ENCODE data around the gene MT1M.

Gene MT1M

GRCh38 chr16:56591377-56592060 is 40.9 kb upstream of the MT1M start:
- TF ChIP-seq CTCF (IDR thresholded peaks at IDR 0.05; ENCODE audit: low read length, missing control alignments) = no peak
- no peak overlapping the region for H3K4me3 ChIP-seq (replicated peaks; ENCODE audit: low read depth, low read length)
- DNase-seq (ENCODE audit: low read depth) = no peak

DNA sequence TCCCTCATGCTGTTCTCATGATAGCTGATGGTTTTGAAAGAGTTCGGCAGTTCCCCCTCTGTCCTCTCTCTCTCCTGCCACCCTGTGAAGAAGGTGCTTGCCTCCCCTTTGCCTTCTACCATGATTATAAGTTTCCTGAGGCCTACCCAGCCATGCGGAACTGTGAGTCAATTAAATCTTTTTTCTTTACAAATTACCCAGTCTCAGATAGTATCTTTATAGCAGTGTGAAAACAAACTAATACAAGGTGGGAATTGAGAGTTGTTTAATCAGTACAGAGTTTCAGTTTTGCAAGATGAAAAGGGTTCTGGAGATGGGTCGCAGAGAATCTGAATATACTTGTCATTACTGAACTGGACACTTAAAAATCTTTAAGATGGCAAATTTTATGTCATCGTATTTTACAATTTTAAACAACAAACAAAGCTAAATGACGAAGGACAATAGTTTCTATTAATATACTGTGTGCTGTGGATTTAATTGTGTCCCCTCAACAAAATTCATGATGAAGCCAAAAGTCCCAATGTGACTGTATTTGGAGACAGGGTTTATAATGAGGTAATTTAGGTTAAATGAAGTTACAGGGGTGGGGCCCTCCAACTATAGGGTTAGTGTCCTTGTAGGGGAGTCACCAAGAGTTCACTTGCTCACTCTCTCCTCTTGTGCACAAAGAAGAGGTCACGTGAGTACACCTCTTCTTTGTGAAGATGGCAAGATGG is 38.7 kb upstream of the MT1M start:
- H3K4me3 ChIP-seq (replicated peaks; ENCODE audit: low read depth, low read length) = no peak overlapping the region
- no peak for TF ChIP-seq CTCF (IDR thresholded peaks at IDR 0.05; ENCODE audit: low read length, missing control alignments)
- DNase-seq (ENCODE audit: low read depth) = no peak

GRCh38 chr16:56594292-56594619 is 38.2 kb upstream of the MT1M start:
- DNase-seq (ENCODE audit: low read depth) = no peak
- TF ChIP-seq CTCF (IDR thresholded peaks at IDR 0.05; ENCODE audit: low read length, missing control alignments) = no peak

GRCh38 chr16:56600398-56600999 is 32.0 kb upstream of the MT1M start:
- peak; percentile 80 for TF ChIP-seq CTCF (IDR thresholded peaks at IDR 0.05; ENCODE audit: low read length, missing control alignments)
- no peak overlapping the region for H3K4me3 ChIP-seq (replicated peaks; ENCODE audit: low read depth, low read length)
- DNase-seq (ENCODE audit: low read depth) = peak; percentile 64

More at GRCh38 chr16:56594292-56594619, 38.2 kb upstream of the MT1M start:
- no peak overlapping the region for H3K4me3 ChIP-seq (replicated peaks; ENCODE audit: low read depth, low read length)

DNA sequence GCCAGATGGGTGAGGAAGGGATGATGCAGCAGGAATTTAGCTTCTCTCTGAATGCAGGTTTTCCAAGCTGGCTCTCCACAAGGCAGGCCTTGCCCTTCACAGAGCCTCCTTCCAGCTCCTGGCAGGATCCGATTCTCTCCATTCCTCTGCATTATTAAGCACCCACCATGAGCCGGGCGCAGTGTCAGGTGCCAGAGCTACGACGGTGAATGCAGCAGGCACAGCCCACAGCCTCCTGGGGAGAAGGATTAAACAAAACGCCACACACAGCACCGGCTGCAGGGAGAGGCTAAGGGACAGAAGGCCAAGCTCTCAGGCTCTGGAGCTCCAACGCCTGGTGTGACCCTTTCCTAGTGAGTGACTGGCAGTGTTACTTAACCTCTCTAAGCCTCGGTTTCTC is 31.1 kb upstream of the MT1M start:
- H3K4me3 ChIP-seq (replicated peaks; ENCODE audit: low read depth, low read length) = no peak overlapping the region
- no peak for TF ChIP-seq CTCF (IDR thresholded peaks at IDR 0.05; ENCODE audit: low read length, missing control alignments)
- DNase-seq (ENCODE audit: low read depth) = no peak

DNA sequence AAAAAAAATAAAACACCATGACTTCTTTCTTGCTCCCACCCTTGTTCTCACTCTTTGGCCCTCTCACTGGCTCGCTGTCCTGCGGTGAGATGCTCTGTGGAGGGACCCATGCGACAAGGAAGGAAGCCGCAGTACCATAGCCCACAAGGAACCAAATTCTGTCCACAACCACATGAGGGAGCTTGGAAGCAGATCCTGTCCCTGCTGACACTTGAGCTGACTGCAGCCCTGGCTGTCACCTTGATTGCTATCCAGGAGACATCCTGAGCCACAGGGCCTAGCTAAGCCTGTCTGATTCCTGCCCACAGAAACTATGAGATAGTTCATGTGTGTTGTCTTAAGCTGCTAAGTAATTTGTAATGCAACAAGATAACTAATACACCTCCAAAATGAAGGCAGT is 28.9 kb upstream of the MT1M start:
- peak; percentile 50 for TF ChIP-seq CTCF (IDR thresholded peaks at IDR 0.05; ENCODE audit: low read length, missing control alignments)
- H3K4me3 ChIP-seq (replicated peaks; ENCODE audit: low read depth, low read length) = no peak overlapping the region
- peak; percentile 49 for DNase-seq (ENCODE audit: low read depth)
